ENCODE measurements around the gene ADORA2B.

DNA sequence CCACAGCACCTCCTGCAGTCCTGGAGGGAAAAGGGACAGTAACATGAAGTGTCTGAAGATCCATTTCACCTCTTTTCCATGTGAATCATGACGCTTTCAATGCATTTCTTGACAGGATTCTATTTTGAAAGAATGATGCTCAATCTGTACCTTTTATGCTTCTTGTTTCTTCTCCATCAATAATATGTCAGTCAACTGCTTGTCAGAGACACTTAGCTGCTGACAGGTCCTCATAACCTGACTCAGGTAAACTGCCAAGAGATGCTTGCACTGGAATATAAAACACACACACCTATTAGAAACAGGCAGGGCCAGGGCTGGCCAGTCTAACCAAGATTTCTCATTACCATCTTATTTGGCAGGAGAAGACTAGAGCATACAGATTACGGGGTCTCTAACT, 33.0 kb downstream of the ADORA2B start:
- TF ChIP-seq, protein P1, sequence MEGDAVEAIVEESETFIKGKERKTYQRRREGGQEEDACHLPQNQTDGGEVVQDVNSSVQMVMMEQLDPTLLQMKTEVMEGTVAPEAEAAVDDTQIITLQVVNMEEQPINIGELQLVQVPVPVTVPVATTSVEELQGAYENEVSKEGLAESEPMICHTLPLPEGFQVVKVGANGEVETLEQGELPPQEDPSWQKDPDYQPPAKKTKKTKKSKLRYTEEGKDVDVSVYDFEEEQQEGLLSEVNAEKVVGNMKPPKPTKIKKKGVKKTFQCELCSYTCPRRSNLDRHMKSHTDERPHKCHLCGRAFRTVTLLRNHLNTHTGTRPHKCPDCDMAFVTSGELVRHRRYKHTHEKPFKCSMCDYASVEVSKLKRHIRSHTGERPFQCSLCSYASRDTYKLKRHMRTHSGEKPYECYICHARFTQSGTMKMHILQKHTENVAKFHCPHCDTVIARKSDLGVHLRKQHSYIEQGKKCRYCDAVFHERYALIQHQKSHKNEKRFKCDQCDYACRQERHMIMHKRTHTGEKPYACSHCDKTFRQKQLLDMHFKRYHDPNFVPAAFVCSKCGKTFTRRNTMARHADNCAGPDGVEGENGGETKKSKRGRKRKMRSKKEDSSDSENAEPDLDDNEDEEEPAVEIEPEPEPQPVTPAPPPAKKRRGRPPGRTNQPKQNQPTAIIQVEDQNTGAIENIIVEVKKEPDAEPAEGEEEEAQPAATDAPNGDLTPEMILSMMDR (IDR thresholded peaks at IDR 0.05): no peak
- TF ChIP-seq POLR2A (IDR thresholded peaks at IDR 0.05): no peak
- no peak for TF ChIP-seq EP300 (IDR thresholded peaks at IDR 0.05; ENCODE audit: low read depth)
- TF ChIP-seq POLR2AphosphoS5 (IDR thresholded peaks at IDR 0.05): no peak
